C4-2B (cell line): ENCODE data around the gene DNAJC10.

ENCODE experiments used
- CTCF ChIP-seq: fragments of 450-650 bp; conservative IDR thresholded peaks from 2 replicates; pipeline ENCODE4 v1.5.1; 2017; ENCODE audit warnings: mild to moderate bottlenecking
- ZFX ChIP-seq: fragments of 450-650 bp; IDR thresholded peaks from 2 replicates; pipeline ENCODE4 v1.6.1; 2017

- TF ChIP-seq CTCF (no peak), ZFX (no peak)
These were observed 82.7 kb downstream of the DNAJC10 start for GRCh38 chr2:182798736-182799135.
